Thoracic aorta (tissue), 2 donors: Measurements from ENCODE around the gene OLIG2. TPM values are rescaled to one million over a fixed set of nuclear protein-coding genes. Genes with fewer than 3 reads are reported as not detected.

ENCODE experiments used
- ATAC-seq: fragments of 150-250 bp; one replicate; pipeline ENCODE4 v1.8.0; 2017; ENCODE audit warnings: low read depth; ENCODE audit not compliant: insufficient number of reproducible peaks, low FRiP score
- DNase-seq: peaks from one replicate; pipeline ENCODE4 v3.0.0-alpha.2; 2020; ENCODE audit warnings: low spot score
- H3K27ac ChIP-seq, 2 donors: fragments of 200-600 bp; sonication (generic); 1 replicate in 1 of 2; 2 replicates in 1 of 2; pipeline ENCODE4 v1.5.1; 2016; ENCODE audit warnings: mild to moderate bottlenecking in 2 of 2, moderate library complexity in 2 of 2
- H3K27me3 ChIP-seq: fragments of 200-600 bp; sonication (generic); replicated peaks from 2 replicates; pipeline ENCODE4 v1.6.0; 2016; ENCODE audit warnings: mild to moderate bottlenecking; ENCODE audit not compliant: insufficient read depth
- H3K36me3 ChIP-seq: fragments of 200-600 bp; sonication (generic); one replicate; pipeline ENCODE4 v1.5.1; 2016
- H3K4me1 ChIP-seq, 2 donors: fragments of 200-600 bp; sonication (generic); 1 replicate in 1 of 2; 2 replicates in 1 of 2; pipeline versions ENCODE4 v1.5.1 to v1.6.0; 2016; ENCODE audit warnings: low read depth in 2 of 2, mild to moderate bottlenecking in 1 of 2; ENCODE audit not compliant: control insufficient read depth in 1 of 2
- H3K4me3 ChIP-seq: fragments of 200-600 bp; sonication (generic); 2 replicates; pipeline ENCODE4 v1.5.1; 2016; ENCODE audit warnings: mild to moderate bottlenecking
- H3K9me3 ChIP-seq: fragments of 200-600 bp; sonication (generic); 2 replicates; pipeline ENCODE4 v1.5.1; 2016
- CTCF ChIP-seq: fragments of 200-600 bp; sonication (generic); IDR thresholded peaks from one replicate; pipeline ENCODE4 v1.5.1; 2019; ENCODE audit warnings: antibody characterized with exemption
- total RNA-seq, 2 donors: library from RNA; depleted of rRNA; stranded (reverse); fragments of >200 nt; gene quantifications; one replicate each; pipeline versions ENCODE4 v1.1.0 to v1.2.3, GENCODE V29; 2016

The OLIG2 gene
- total RNA-seq, 2 donors from 2014 or later = not detected

GRCh38 chr21:33063907-33064622, 38.3 kb downstream of the OLIG2 start:
- no peak overlapping the region for H3K27ac ChIP-seq
- H3K36me3 ChIP-seq = no peaks in the 10 kb centered on the region
- no peak overlapping the region for H3K4me3 ChIP-seq
- ATAC-seq = no peak
- H3K9me3 ChIP-seq = peaks cover 3% of the 10 kb centered on the region
- H3K27me3 ChIP-seq = peaks cover 18% of the 10 kb centered on the region
- H3K4me1 ChIP-seq = no peaks in the 10 kb centered on the region
- no peak for DNase-seq
- no peak for TF ChIP-seq CTCF

- Histone ChIP-seq H3K27me3 (peaks cover 21% of the 10 kb centered on the region), H3K36me3 (no peaks in the 10 kb centered on the region), H3K27ac (no peak overlapping the region), H3K9me3 (peaks cover 8% of the 10 kb centered on the region), H3K4me3 (no peak overlapping the region), H3K4me1 (peaks cover 0 to under 1% of the 10 kb centered on the region in 2 donors)
- DNase-seq (no peak), ATAC-seq (no peak)
- no peak for TF ChIP-seq CTCF
Observed at GRCh38 chr21:33064623-33065390, 39.1 kb downstream of the OLIG2 start.

- Histone ChIP-seq H3K27me3 (peaks cover 21% of the 10 kb centered on the region), H3K27ac (no peak overlapping the region), H3K4me1 (peaks cover 13 to 21% of the 10 kb centered on the region in 2 donors), H3K9me3 (peaks cover 8% of the 10 kb centered on the region), H3K36me3 (no peaks in the 10 kb centered on the region), H3K4me3 (no peak overlapping the region)
- no peak for TF ChIP-seq CTCF
- ATAC-seq = no peak
- DNase-seq = no peak
Observed at GRCh38 chr21:33067043-33067442, 41.3 kb downstream of the OLIG2 start.

GRCh38 chr21:33067457-33067856, 41.7 kb downstream of the OLIG2 start:
- ATAC-seq = no peak
- H3K27me3 ChIP-seq = peaks cover 21% of the 10 kb centered on the region
- H3K36me3 ChIP-seq = no peaks in the 10 kb centered on the region
- no peak overlapping the region for H3K4me3 ChIP-seq
- DNase-seq = no peak
- peaks cover 8% of the 10 kb centered on the region for H3K9me3 ChIP-seq
- no peak for TF ChIP-seq CTCF
- H3K4me1 ChIP-seq = peaks cover 14 to 25% of the 10 kb centered on the region in 2 donors
- no peak overlapping the region for H3K27ac ChIP-seq

GRCh38 chr21:33069243-33069642, 43.5 kb downstream of the OLIG2 start:
- no peak for ATAC-seq

More at GRCh38 chr21:33069243-33069642, 43.5 kb downstream of the OLIG2 start:
- peaks cover 21% of the 10 kb centered on the region for H3K27me3 ChIP-seq
- H3K9me3 ChIP-seq = peaks cover 8% of the 10 kb centered on the region
- H3K4me3 ChIP-seq = peak overlapping the region; percentile 21
- no peak overlapping the region for H3K27ac ChIP-seq
- TF ChIP-seq CTCF = no peak
- H3K4me1 ChIP-seq = peaks cover 14 to 25% of the 10 kb centered on the region in 2 donors
- DNase-seq = no peak
- no peaks in the 10 kb centered on the region for H3K36me3 ChIP-seq
